Chondrocyte (in vitro differentiated cells): ENCODE results near the gene BICD1. TPM values are rescaled to one million over a fixed set of nuclear protein-coding genes. Genes with fewer than 3 reads are reported as not detected.

Experiments
- DNase-seq: peaks from one replicate; pipeline ENCODE4 v3.0.0; 2021; ENCODE audit warnings: mixed read lengths, low spot score
- H3K27ac Mint-ChIP-seq: one replicate; pipeline ENCODE4 v1.8.0; 2021; ENCODE audit warnings: mild to moderate bottlenecking, moderate library complexity, mixed read lengths; ENCODE audit not compliant: unreplicated experiment
- H3K27me3 Mint-ChIP-seq: 2 replicates; pipeline ENCODE4 v1.8.0; 2021; ENCODE audit warnings: low read depth, mixed read lengths
- H3K36me3 Mint-ChIP-seq: 2 replicates; pipeline ENCODE4 v1.8.0; 2021; ENCODE audit warnings: low read depth, mixed read lengths
- H3K4me1 Mint-ChIP-seq: 2 replicates; pipeline ENCODE4 v1.8.0; 2021; ENCODE audit warnings: low read depth, mild to moderate bottlenecking, mixed read lengths
- H3K4me3 Mint-ChIP-seq: one replicate; pipeline ENCODE4 v1.8.0; 2021; ENCODE audit warnings: mild to moderate bottlenecking, moderate library complexity, mixed read lengths; ENCODE audit not compliant: unreplicated experiment
- H3K9me3 Mint-ChIP-seq: 2 replicates; pipeline ENCODE4 v1.8.0; 2021; ENCODE audit warnings: low read depth, mixed read lengths
- CTCF ChIP-seq: fragments of 200-600 bp; sonication (generic); IDR thresholded peaks from 2 replicates; pipeline ENCODE4 v1.5.0; 2021; ENCODE audit warnings: antibody characterized with exemption, mild to moderate bottlenecking, moderate library complexity
- total RNA-seq: library from RNA; stranded (reverse); gene quantifications from 3 replicates; pipeline ENCODE4 v1.2.1, GENCODE V29; 2021

BICD1 gene
- total RNA-seq, 1 donor from 2014 or later, result 30.5 TPM

GRCh38 chr12:32284561-32284960 lies 177.9 kb downstream of the BICD1 start:
- Mint-ChIP-seq H3K9me3 (no peaks in the 10 kb centered on the region), H3K27ac (no peak overlapping the region), H3K4me3 (no peak overlapping the region), H3K27me3 (no peaks in the 10 kb centered on the region), H3K36me3 (no peaks in the 10 kb centered on the region), H3K4me1 (peaks cover 9% of the 10 kb centered on the region)
- no peak for TF ChIP-seq CTCF
- DNase-seq, result no peak

- TF ChIP-seq CTCF, result no peak
- Mint-ChIP-seq H3K27me3 (no peaks in the 10 kb centered on the region), H3K4me3 (no peak overlapping the region), H3K27ac (no peak overlapping the region), H3K4me1 (peaks cover 9% of the 10 kb centered on the region), H3K36me3 (no peaks in the 10 kb centered on the region), H3K9me3 (no peaks in the 10 kb centered on the region)
- no peak for DNase-seq
Measured at GRCh38 chr12:32285021-32285420, 178.4 kb downstream of the BICD1 start.

GRCh38 chr12:32285489-32285888 lies 178.8 kb downstream of the BICD1 start:
- H3K9me3 Mint-ChIP-seq, result no peaks in the 10 kb centered on the region
- no peak for TF ChIP-seq CTCF
- no peaks in the 10 kb centered on the region for H3K27me3 Mint-ChIP-seq
- H3K36me3 Mint-ChIP-seq, result no peaks in the 10 kb centered on the region
- no peak for DNase-seq
- H3K27ac Mint-ChIP-seq, result no peak overlapping the region
- H3K4me3 Mint-ChIP-seq, result no peak overlapping the region
- H3K4me1 Mint-ChIP-seq, result peaks cover 13% of the 10 kb centered on the region

- TF ChIP-seq CTCF, result no peak
- H3K4me3 Mint-ChIP-seq, result no peak overlapping the region
- DNase-seq, result no peak
- H3K36me3 Mint-ChIP-seq, result no peaks in the 10 kb centered on the region
- H3K9me3 Mint-ChIP-seq, result no peaks in the 10 kb centered on the region
- H3K27me3 Mint-ChIP-seq, result no peaks in the 10 kb centered on the region
- H3K27ac Mint-ChIP-seq, result no peak overlapping the region
- peaks cover 12% of the 10 kb centered on the region for H3K4me1 Mint-ChIP-seq
Measured at GRCh38 chr12:32290411-32290810, 183.8 kb downstream of the BICD1 start.

GRCh38 chr12:32292151-32292550 lies 185.5 kb downstream of the BICD1 start:
- Mint-ChIP-seq H3K9me3 (no peaks in the 10 kb centered on the region), H3K4me1 (peaks cover 12% of the 10 kb centered on the region), H3K4me3 (no peak overlapping the region), H3K36me3 (no peaks in the 10 kb centered on the region), H3K27ac (no peak overlapping the region), H3K27me3 (no peaks in the 10 kb centered on the region)
- TF ChIP-seq CTCF, result no peak
- no peak for DNase-seq
